Stomach (tissue), 9 donors: ENCODE data around the gene PRRT1B. TPM values are rescaled to one million over a fixed set of nuclear protein-coding genes. Genes with fewer than 3 reads are reported as not detected.

Source experiments
- DNase-seq, 2 donors: peaks; one replicate each; pipeline versions ENCODE4 v3.0.0 to v3.0.0-alpha.2; 2013 to 2019
- H3K27ac ChIP-seq, 5 donors: fragments of 200-600 bp in 4 of 5; sonication (generic) in 4 of 5; one replicate each; pipeline ENCODE4 v1.5.1; 2013 to 2019; ENCODE audit warnings: mild to moderate bottlenecking in 1 of 5, moderate library complexity in 1 of 5
- H3K27me3 ChIP-seq, 3 donors: fragments of 200-600 bp; sonication (generic); one replicate each; pipeline ENCODE4 v1.5.1; 2017 to 2019; ENCODE audit warnings: mixed run types in 1 of 3
- H3K36me3 ChIP-seq, 4 donors: fragments of 200-600 bp; sonication (generic); 1 replicate in 3 of 4; 2 replicates in 1 of 4; pipeline ENCODE4 v1.5.1; 2016 to 2019
- H3K4me1 ChIP-seq, 4 donors: fragments of 200-600 bp; sonication (generic); one replicate each; pipeline ENCODE4 v1.5.1; 2016 to 2019
- H3K4me3 ChIP-seq, 4 donors: fragments of 200-600 bp; sonication (generic) in 3 of 4; one replicate each; pipeline ENCODE4 v1.5.1; 2016 to 2019; ENCODE audit warnings: mild to moderate bottlenecking in 1 of 4
- H3K9me3 ChIP-seq, 4 donors: fragments of 200-600 bp; sonication (generic); one replicate each; pipeline ENCODE4 v1.5.1; 2016 to 2019
- CTCF ChIP-seq, 7 experiments: fragments of 450-650 bp in 4 of 7; fragments of 200-600 bp in 3 of 7; sonication (generic) in 3 of 7; IDR thresholded peaks; one replicate each; pipeline ENCODE4 v1.5.1; 2016 to 2019; ENCODE audit warnings: antibody characterized with exemption in 7 of 7, control low read depth in 2 of 7, mild to moderate bottlenecking in 1 of 7
- EP300 ChIP-seq: sonication (generic); formaldehyde crosslinking; IDR thresholded peaks from one replicate; pipeline ENCODE4 v1.6.1; 2017; ENCODE audit warnings: antibody characterized with exemption
- POLR2A ChIP-seq, 4 donors: fragments of 450-650 bp; IDR thresholded peaks; one replicate each; pipeline ENCODE4 v1.6.1; 2016; ENCODE audit warnings: antibody characterized with exemption in 4 of 4, control low read depth in 2 of 4, mild to moderate bottlenecking in 1 of 4, moderate library complexity in 1 of 4
- POLR2AphosphoS5 ChIP-seq, 3 donors: sonication (generic); formaldehyde crosslinking; IDR thresholded peaks; one replicate each; pipeline ENCODE4 v1.6.1; 2016; ENCODE audit warnings: antibody characterized with exemption in 3 of 3
- WGBS, 5 donors: extraction: QIAGEN DNeasy Blood & Tissue Kit in 3 of 5; methylation state at CpG; one replicate each; pipeline versions ENCODE4 v1.1.5 to v1.1.7; 2013 to 2018; 5-methylcytosine and 5-hydroxymethylcytosine counted together
- intact Hi-C: fragments of 100-400 bp; cut with DNase I; formaldehyde crosslinking; loops from one replicate; pipeline ENCODE4 v1.15.1; 2023; ENCODE audit warnings: low total_unique reads
- polyA plus RNA-seq, 3 donors: library from polyadenylated mRNA; stranded (reverse); fragments of 200-250 nt; gene quantifications; one replicate each; pipeline ENCODE4 v1.2.3, GENCODE V29; 2013
- total RNA-seq, 5 donors: library from RNA; depleted of rRNA; stranded (reverse); fragments of >200 nt; gene quantifications; one replicate each; pipeline versions ENCODE4 v1.1.0 to v1.2.3, GENCODE V29; 2014 to 2016
- donor health status: healthy with polysubstance abuse.
- donor health status: Bipolar disorder and iron deficiency.
- donor health status: healthy.

PRRT1B gene
- total and polyA plus RNA-seq, 8 donors = 0.48 to 10.9 (median 1.6) TPM; not detected in 2

- no peak for TF ChIP-seq POLR2A (IDR thresholded peaks at IDR 0.05)
- TF ChIP-seq EP300 = no peak
- no peak for TF ChIP-seq POLR2AphosphoS5 (IDR thresholded peaks at IDR 0.05)
- no peak for TF ChIP-seq CTCF (IDR thresholded peaks at IDR 0.05)
- H3K4me3 ChIP-seq = no peak overlapping the region
- intact Hi-C loops = no loop called here
- H3K27me3 ChIP-seq = no peaks in the 10 kb centered on the region
- peaks cover 39 to 98% (median 87%) of the 10 kb centered on the region in 4 donors for H3K36me3 ChIP-seq
- peaks cover 0 to 7% (median 3%) of the 10 kb centered on the region in 4 donors for H3K4me1 ChIP-seq
- WGBS, 5 donors = 82 to 88% (median 87%) methylated on average over 20 to 25 of the region's 25 CpGs
- H3K9me3 ChIP-seq = no peaks in the 10 kb centered on the region
- no peak for DNase-seq
- H3K27ac ChIP-seq = no peak overlapping the region
These were observed 32.0 kb downstream of the PRRT1B start for GRCh38 chr9:131577005-131578000.

DNA sequence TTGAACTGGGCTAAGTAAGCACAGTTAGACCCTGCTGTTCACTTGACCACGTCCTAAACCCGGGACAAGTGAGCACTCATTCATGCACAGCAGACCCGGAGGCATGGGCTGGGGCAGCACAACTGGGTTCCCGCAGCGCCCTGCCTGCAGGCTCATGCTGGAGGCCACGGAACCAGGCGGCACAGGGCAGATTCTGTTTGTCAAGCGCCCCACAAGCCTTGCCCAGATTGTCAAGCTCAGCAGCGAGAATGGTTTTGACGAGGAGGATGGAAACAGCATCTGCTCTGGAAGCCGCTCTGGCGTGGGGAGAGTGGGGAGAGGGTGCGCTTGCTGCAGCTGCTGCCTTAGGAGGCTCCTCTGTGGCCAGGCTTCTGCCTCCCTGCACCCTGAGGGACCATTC is 32.7 kb downstream of the PRRT1B start:
- WGBS, 5 donors = 84 to 90% (median 87%) methylated on average over 13 of the region's 13 CpGs
- H3K9me3 ChIP-seq = no peaks in the 10 kb centered on the region
- H3K36me3 ChIP-seq = peaks cover 45 to 98% (median 87%) of the 10 kb centered on the region in 4 donors
- no peak for DNase-seq
- TF ChIP-seq CTCF (IDR thresholded peaks at IDR 0.05) (no peak), POLR2AphosphoS5 (IDR thresholded peaks at IDR 0.05) (no peak), EP300 (no peak), POLR2A (IDR thresholded peaks at IDR 0.05) (no peak)
- H3K4me3 ChIP-seq = no peak overlapping the region
- intact Hi-C loops = no loop called here
- H3K27ac ChIP-seq = no peak overlapping the region
- no peaks in the 10 kb centered on the region for H3K27me3 ChIP-seq
- peaks cover 0 to 7% (median 3%) of the 10 kb centered on the region in 4 donors for H3K4me1 ChIP-seq

- no peaks in the 10 kb centered on the region for H3K27me3 ChIP-seq
- H3K27ac ChIP-seq = peak overlapping the region in 1 of 5 donors; percentile 8
- DNase-seq = peak in 1 of 2 donors; percentile 55
- peaks cover 0 to 7% (median 3%) of the 10 kb centered on the region in 4 donors for H3K4me1 ChIP-seq
- 72 to 82% (median 78%) methylated on average over 15 to 26 of the region's 26 CpGs for WGBS, 5 donors
- H3K9me3 ChIP-seq = no peaks in the 10 kb centered on the region
- TF ChIP-seq POLR2A (IDR thresholded peaks at IDR 0.05) = no peak
- no peak for TF ChIP-seq EP300
- no peak for TF ChIP-seq CTCF (IDR thresholded peaks at IDR 0.05)
- no peak for TF ChIP-seq POLR2AphosphoS5 (IDR thresholded peaks at IDR 0.05)
- intact Hi-C loops = no loop called here
- H3K36me3 ChIP-seq = peaks cover 54 to 100% (median 94%) of the 10 kb centered on the region in 4 donors
- H3K4me3 ChIP-seq = no peak overlapping the region
These were observed 33.6 kb downstream of the PRRT1B start for GRCh38 chr9:131578731-131579504.

GRCh38 chr9:131579789-131580211 is 34.5 kb downstream of the PRRT1B start:
- intact Hi-C loops = no loop called here
- DNase-seq = no peak
- TF ChIP-seq POLR2A (IDR thresholded peaks at IDR 0.05) (no peak), EP300 (no peak), POLR2AphosphoS5 (IDR thresholded peaks at IDR 0.05) (no peak), CTCF (IDR thresholded peaks at IDR 0.05) (no peak)
- no peaks in the 10 kb centered on the region for H3K27me3 ChIP-seq
- H3K36me3 ChIP-seq = peaks cover 62 to 100% (median 100%) of the 10 kb centered on the region in 4 donors
- H3K4me3 ChIP-seq = no peak overlapping the region
- no peaks in the 10 kb centered on the region for H3K9me3 ChIP-seq
- 50 to 89% (median 88%) methylated on average over 2 to 8 of the region's 8 CpGs for WGBS, 5 donors
- peak overlapping the region in 1 of 5 donors; percentile 8 for H3K27ac ChIP-seq
- peaks cover 0 to 11% (median 3%) of the 10 kb centered on the region in 4 donors for H3K4me1 ChIP-seq
